H1 (cell line): Measurements from ENCODE around the gene RTTN. TPM values are rescaled to one million over a fixed set of nuclear protein-coding genes. Genes with fewer than 3 reads are reported as not detected.

Experiments used
- CTCF ChIA-PET: fragments of 300-600 bp; sonication (Branson Sonifier 250); formaldehyde crosslinking; loops from one replicate; lab custom pipeline; 2021; ENCODE audit not compliant: partially characterized antibody; lab: Charles Lee
- POLR2A ChIA-PET: fragments of 300-600 bp; sonication (Branson Sonifier 250); formaldehyde crosslinking; loops from one replicate; lab custom pipeline; 2021; ENCODE audit warnings: inconsistent platforms; ENCODE audit not compliant: partially characterized antibody; lab: Charles Lee
- DNase-seq, 2 experiments: peaks; one replicate each; pipeline versions ENCODE4 v3.0.0 to v3.0.0-alpha.2; 2010 to 2022; ENCODE audit warnings: low spot score in 2 of 2, low read depth in 1 of 2, mixed read lengths in 1 of 2
- FAIRE-seq: peaks from 2 replicates; lab custom pipeline; 2011; peaks lifted over from hg19 to GRCh38; lab: Jason Lieb, UNC
- H2AFZ ChIP-seq: 2 replicates; pipeline ENCODE4 v1.8.1; 2012; ENCODE audit warnings: low read length, inconsistent platforms
- H2AK5ac ChIP-seq: 2 replicates; pipeline ENCODE4 v1.6.1; 2013; ENCODE audit warnings: low read depth, low read length
- H2BK120ac ChIP-seq: replicated peaks from 2 replicates; pipeline ENCODE3; 2013; ENCODE audit warnings: low read depth, low read length, inconsistent platforms
- H2BK12ac ChIP-seq: 2 replicates; pipeline ENCODE4 v1.6.1; 2013; ENCODE audit warnings: low read depth, low read length
- H2BK15ac ChIP-seq: 2 replicates; pipeline ENCODE4 v1.6.1; 2013; ENCODE audit warnings: low read length
- H2BK20ac ChIP-seq: 2 replicates; pipeline ENCODE4 v1.6.1; 2013; ENCODE audit warnings: low read length
- H2BK5ac ChIP-seq: 2 replicates; pipeline ENCODE4 v1.6.1; 2013; ENCODE audit warnings: low read depth, low read length
- H3K14ac ChIP-seq: 2 replicates; pipeline ENCODE4 v1.6.1; 2013; ENCODE audit warnings: inconsistent platforms; ENCODE audit not compliant: insufficient read length
- H3K18ac ChIP-seq: 2 replicates; pipeline ENCODE4 v1.6.1; 2013; ENCODE audit warnings: low read length; ENCODE audit errors: extremely low read depth
- H3K23ac ChIP-seq: 2 replicates; pipeline ENCODE4 v1.6.1; 2013; ENCODE audit warnings: inconsistent platforms; ENCODE audit not compliant: insufficient read length
- H3K23me2 ChIP-seq: 2 replicates; pipeline ENCODE4 v1.6.1; 2013; ENCODE audit warnings: low read depth, low read length
- H3K27ac ChIP-seq: 2 replicates; pipeline ENCODE4 v1.6.1; 2011; ENCODE audit warnings: low read depth, low read length, inconsistent platforms
- H3K27me3 ChIP-seq, 4 experiments: replicated peaks in 1 of 4; 1 replicate in 1 of 4; 2 replicates in 3 of 4; pipeline versions ENCODE4 v1.6.1 to v1.8.1; 2011 to 2013; ENCODE audit warnings: low read length in 3 of 4, mild to moderate bottlenecking in 3 of 4, inconsistent platforms in 2 of 4, mixed read lengths in 2 of 4, moderate library complexity in 1 of 4; ENCODE audit not compliant: control insufficient read depth in 3 of 4, insufficient read depth in 3 of 4; ENCODE audit errors: extremely low read depth in 1 of 4
- H3K36me3 ChIP-seq, 4 experiments: 2 replicates each; pipeline versions ENCODE4 v1.6.1 to v1.8.1; 2011 to 2013; ENCODE audit warnings: mild to moderate bottlenecking in 4 of 4, low read length in 3 of 4, moderate library complexity in 2 of 4, control low read depth in 1 of 4, inconsistent platforms in 1 of 4; ENCODE audit not compliant: insufficient read depth in 4 of 4, control insufficient read depth in 2 of 4
- H3K4ac ChIP-seq: replicated peaks from 2 replicates; pipeline ENCODE3; 2013; ENCODE audit warnings: low read length, low read depth, mixed read lengths, inconsistent platforms; ENCODE audit not compliant: insufficient read length
- H3K4me1 ChIP-seq, 4 experiments: replicated peaks in 1 of 4; 1 replicate in 1 of 4; 2 replicates in 3 of 4; pipeline versions ENCODE4 v1.6.1 to v1.8.1; 2011 to 2013; ENCODE audit warnings: low read length in 3 of 4, inconsistent platforms in 2 of 4, mixed read lengths in 1 of 4; ENCODE audit not compliant: insufficient read depth in 4 of 4, control insufficient read depth in 3 of 4
- H3K4me2 ChIP-seq, 2 experiments: 2 replicates each; pipeline versions ENCODE4 v1.6.1 to v1.8.1; 2011 to 2013; ENCODE audit warnings: low read depth in 2 of 2, low read length in 2 of 2, control low read depth in 1 of 2, inconsistent platforms in 1 of 2, mild to moderate bottlenecking in 1 of 2; ENCODE audit not compliant: insufficient read depth in 1 of 2
- H3K4me3 ChIP-seq, 4 experiments: fragments of 200-600, 300-600 bp in 1 of 4; sonication (generic), shearing (Covaris generic), sonication (Bioruptor Twin) in 1 of 4; 2 replicates each; pipeline versions ENCODE4 v1.5.1 to v1.8.1; 2011 to 2016; ENCODE audit warnings: low read length in 4 of 4, low read depth in 3 of 4, control low read depth in 2 of 4, inconsistent platforms in 2 of 4, mild to moderate bottlenecking in 2 of 4, mixed read lengths in 1 of 4, moderate library complexity in 1 of 4; ENCODE audit not compliant: insufficient read depth in 2 of 4; ENCODE audit errors: extremely low read depth in 1 of 4
- H3K56ac ChIP-seq: replicated peaks from 2 replicates; pipeline ENCODE3; 2013; ENCODE audit warnings: low read depth, mild to moderate bottlenecking, mixed read lengths, low read length, inconsistent platforms; ENCODE audit not compliant: insufficient read length
- H3K79me1 ChIP-seq: 2 replicates; pipeline ENCODE4 v1.6.1; 2013; ENCODE audit warnings: low read depth, low read length, control low read depth
- H3K79me2 ChIP-seq, 2 experiments: 2 replicates each; pipeline versions ENCODE4 v1.6.1 to v1.8.1; 2012 to 2013; ENCODE audit warnings: low read length in 2 of 2, mild to moderate bottlenecking in 2 of 2, inconsistent platforms in 1 of 2; ENCODE audit not compliant: insufficient read depth in 2 of 2, control insufficient read depth in 1 of 2
- H3K9ac ChIP-seq, 4 experiments: replicated peaks in 1 of 4; 1 replicate in 1 of 4; 2 replicates in 3 of 4; pipeline versions ENCODE4 v1.6.1 to v1.8.1; 2011 to 2013; ENCODE audit warnings: low read depth in 3 of 4, low read length in 3 of 4, control low read depth in 2 of 4, mild to moderate bottlenecking in 2 of 4, moderate library complexity in 2 of 4, inconsistent platforms in 1 of 4; ENCODE audit errors: extremely low read depth in 1 of 4
- H3K9me3 ChIP-seq, 2 experiments: 2 replicates each; pipeline versions ENCODE4 v1.6.1 to v1.8.1; 2012 to 2013; ENCODE audit warnings: mild to moderate bottlenecking in 2 of 2, moderate library complexity in 2 of 2, control low read depth in 1 of 2, inconsistent platforms in 1 of 2, low read depth in 1 of 2, low read length in 1 of 2, mixed read lengths in 1 of 2; ENCODE audit not compliant: insufficient read depth in 2 of 2
- H4K20me1 ChIP-seq, 2 experiments: replicated peaks in 1 of 2; 2 replicates each; pipeline versions ENCODE3 to v1.8.1; 2011 to 2013; ENCODE audit warnings: inconsistent platforms in 2 of 2, low read length in 2 of 2, mild to moderate bottlenecking in 1 of 2; ENCODE audit not compliant: insufficient read depth in 2 of 2, control insufficient read depth in 1 of 2
- H4K5ac ChIP-seq: 2 replicates; pipeline ENCODE4 v1.6.1; 2013; ENCODE audit warnings: low read length, low read depth, mixed read lengths, inconsistent platforms; ENCODE audit not compliant: insufficient read length
- H4K8ac ChIP-seq: 2 replicates; pipeline ENCODE4 v1.8.0; 2013; ENCODE audit warnings: mild to moderate bottlenecking, moderate library complexity, low read length, inconsistent platforms; ENCODE audit not compliant: insufficient read depth; ENCODE audit errors: extremely low read depth
- H4K91ac ChIP-seq: replicated peaks from 2 replicates; pipeline ENCODE3; 2013; ENCODE audit warnings: low read length, mixed read lengths, inconsistent platforms; ENCODE audit not compliant: insufficient read length
- E2F6 ChIP-seq: IDR thresholded peaks from 2 replicates; pipeline ENCODE4 v1.6.1; 2012; ENCODE audit warnings: inconsistent platforms
- EGR1 ChIP-seq: IDR thresholded peaks from 2 replicates; pipeline ENCODE4 v1.6.1; 2011; ENCODE audit warnings: low read depth, low read length, borderline replicate concordance
- GABPA ChIP-seq: IDR thresholded peaks from 2 replicates; pipeline ENCODE4 v1.6.1; 2011; ENCODE audit warnings: mild to moderate bottlenecking, low read length, moderate library complexity, borderline replicate concordance; ENCODE audit not compliant: insufficient read depth
- KDM4A ChIP-seq: IDR thresholded peaks from one replicate; pipeline ENCODE4 v1.7.1; 2012; ENCODE audit warnings: low read depth, mild to moderate bottlenecking, moderate library complexity, low read length, inconsistent platforms; ENCODE audit not compliant: severe bottlenecking
- RBBP5 ChIP-seq: IDR thresholded peaks from 2 replicates; pipeline ENCODE4 v1.7.1; 2012; ENCODE audit warnings: low read depth, mild to moderate bottlenecking, inconsistent platforms, low read length, moderate library complexity, borderline replicate concordance
- SAP30 ChIP-seq: fragments of 300-600 bp; sonication (generic); IDR thresholded peaks from 2 replicates; pipeline ENCODE4 v1.7.1; 2012; ENCODE audit warnings: low read length, moderate library complexity, mild to moderate bottlenecking, inconsistent platforms; ENCODE audit not compliant: insufficient read depth, insufficient replicate concordance
- TAF1 ChIP-seq: IDR thresholded peaks from 2 replicates; pipeline ENCODE4 v1.6.1; 2011; ENCODE audit warnings: mild to moderate bottlenecking, low read depth, low read length
- TEAD4 ChIP-seq: IDR thresholded peaks from 2 replicates; pipeline ENCODE4 v1.6.1; 2012; ENCODE audit warnings: low read depth, low read length, inconsistent platforms, mixed read lengths
- USF2 ChIP-seq: IDR thresholded peaks from 2 replicates; pipeline ENCODE4 v1.6.1; 2011; ENCODE audit warnings: low read length, improper control_type of control experiment
- WGBS, 2 experiments: shearing (Covaris generic) in 1 of 2; methylation state at CpG; one replicate each; pipeline versions ENCODE4 v1.1.6 to v1.1.7; 2013 to 2015; ENCODE audit warnings: low lambda C conversion rate in 2 of 2, mixed read lengths in 2 of 2, inconsistent platforms in 1 of 2, low coverage in 1 of 2, missing lambda C conversion rate in 1 of 2; ENCODE audit not compliant: insufficient replicate concordance in 2 of 2, insufficient coverage in 1 of 2, insufficient read length in 1 of 2; ENCODE audit errors: extremely low coverage in 1 of 2, missing lambda C conversion rate in 1 of 2; 5-methylcytosine and 5-hydroxymethylcytosine counted together
- polyA plus RNA-seq, 7 experiments: library from polyadenylated mRNA; depleted of rRNA in 3 of 7; stranded (reverse) in 5 of 7; unstranded in 2 of 7; fragments of >200 nt in 5 of 7; fragments of 200-250 nt in 2 of 7; gene quantifications; 1 replicate in 5 of 7; 2 replicates in 1 of 7; 4 replicates in 1 of 7; pipeline versions ENCODE4 v1.2.1 to v1.2.3, GENCODE V29; 2011 to 2013; ENCODE audit warnings: missing spikeins in 2 of 7, mixed read lengths in 2 of 7
- total RNA-seq: library from RNA; stranded (reverse); fragmentation: NEBNext Ultra II Directional; extraction: Animal tissue kit (Norgen Biotek cat#: 25700); gene quantifications from 2 replicates; pipeline ENCODE4 v1.2.1, GENCODE V29; 2021

RTTN gene
- total and polyA plus RNA-seq, 2 of the 8 experiments (the other 6 are each of a cell fraction or from before 2014, with no cell fraction given) = 9.1 to 21.4 TPM

- H3K79me2 ChIP-seq = no peaks in the 10 kb centered on the region
- H3K36me3 ChIP-seq = no peaks in the 10 kb centered on the region
- TF ChIP-seq SAP30 (no peak), TAF1 (no peak), GABPA (no peak), EGR1 (no peak), RBBP5 (no peak), USF2 (no peak), E2F6 (no peak), TEAD4 (no peak), KDM4A (no peak)
- FAIRE-seq (no peak), DNase-seq (no peak)
- H2AFZ ChIP-seq = no peak overlapping the region
- no peak overlapping the region for H2AK5ac ChIP-seq
- H2BK12ac ChIP-seq = no peak overlapping the region
- no peak overlapping the region for H3K27ac ChIP-seq
- H3K56ac ChIP-seq = no peak overlapping the region
- H3K27me3 ChIP-seq = no peaks in the 10 kb centered on the region
- H3K4me2 ChIP-seq = no peak overlapping the region
- no peak overlapping the region for H4K91ac ChIP-seq
- H2BK120ac ChIP-seq = no peak overlapping the region
- no peaks in the 10 kb centered on the region for H4K20me1 ChIP-seq
- POLR2A ChIA-PET = no interaction called here
- H3K4me3 ChIP-seq = no peak overlapping the region
- H3K14ac ChIP-seq = no peak overlapping the region
- no peak overlapping the region for H4K8ac ChIP-seq
- H3K23me2 ChIP-seq = no peaks in the 10 kb centered on the region
- no peak overlapping the region for H3K23ac ChIP-seq
- H2BK20ac ChIP-seq = no peak overlapping the region
- no peaks in the 10 kb centered on the region for H3K4me1 ChIP-seq
- no peak overlapping the region for H3K4ac ChIP-seq
- WGBS, 2 experiments = 91% methylated on average over 5 of the region's 5 CpGs; no CpG with 5 or more reads in 1 of the 2 experiments
- CTCF ChIA-PET = interaction anchor here (0.6 kb wide), 1 partner anchor 1596 kb away, joined by 3 read pairs; no protein-coding TSS in a partner anchor
- H3K9ac ChIP-seq = no peak overlapping the region
- H2BK15ac ChIP-seq = no peak overlapping the region
- no peak overlapping the region for H2BK5ac ChIP-seq
- no peak overlapping the region for H3K18ac ChIP-seq
- H4K5ac ChIP-seq = no peak overlapping the region
- no peaks in the 10 kb centered on the region for H3K79me1 ChIP-seq
- H3K9me3 ChIP-seq = no peaks in the 10 kb centered on the region
Measured at GRCh38 chr18:70249118-70249517, 43.6 kb upstream of the RTTN start.
